Measurements from ENCODE around the gene PGLYRP1.

The PGLYRP1 gene

GRCh38 chr19:46032597-46033025, 9.8 kb upstream of the PGLYRP1 start:
- DNase-seq (ENCODE audit: low read depth) = no peak

- no peak for DNase-seq (ENCODE audit: low read depth)
These were observed 9.1 kb upstream of the PGLYRP1 start for GRCh38 chr19:46031781-46032596.

GRCh38 chr19:46030812-46031550, 8.1 kb upstream of the PGLYRP1 start:
- no peak for DNase-seq (ENCODE audit: low read depth)

GRCh38 chr19:46025835-46026234, 3.0 kb upstream of the PGLYRP1 start:
- DNase-seq (ENCODE audit: low read depth) = no peak

GRCh38 chr19:46023311-46023779, 492 bp upstream of the PGLYRP1 start:
- DNase-seq (ENCODE audit: low read depth) = no peak

GRCh38 chr19:46022061-46022430, 807 bp downstream of the PGLYRP1 start:
- no peak for DNase-seq (ENCODE audit: low read depth)

GRCh38 chr19:46021531-46022041, 1.3 kb downstream of the PGLYRP1 start:
- no peak for DNase-seq (ENCODE audit: low read depth)

GRCh38 chr19:46020819-46021125, 2.1 kb downstream of the PGLYRP1 start:
- DNase-seq (ENCODE audit: low read depth) = no peak

GRCh38 chr19:46019270-46019669, 3.6 kb downstream of the PGLYRP1 start:
- no peak for DNase-seq (ENCODE audit: low read depth)

- DNase-seq (ENCODE audit: low read depth) = no peak
These were observed 4.1 kb downstream of the PGLYRP1 start for GRCh38 chr19:46018729-46019251.

- no peak for DNase-seq (ENCODE audit: low read depth)
These were observed 4.8 kb downstream of the PGLYRP1 start for GRCh38 chr19:46017874-46018675.

- DNase-seq (ENCODE audit: low read depth) = no peak
These were observed 5.8 kb downstream of the PGLYRP1 start for GRCh38 chr19:46017095-46017429.

- DNase-seq (ENCODE audit: low read depth) = peak; percentile 68
These were observed 6.3 kb downstream of the PGLYRP1 start for GRCh38 chr19:46016426-46017094.

- DNase-seq (ENCODE audit: low read depth) = no peak
These were observed 7.0 kb downstream of the PGLYRP1 start for GRCh38 chr19:46015687-46016425.

GRCh38 chr19:46014941-46015686, 7.7 kb downstream of the PGLYRP1 start:
- DNase-seq (ENCODE audit: low read depth) = peak; percentile 32

- no peak for DNase-seq (ENCODE audit: low read depth)
These were observed 8.3 kb downstream of the PGLYRP1 start for GRCh38 chr19:46014534-46014933.

- DNase-seq (ENCODE audit: low read depth) = peak; percentile 57
These were observed 13.0 kb downstream of the PGLYRP1 start for GRCh38 chr19:46009530-46010510.

- DNase-seq (ENCODE audit: low read depth) = no peak
These were observed 16.4 kb downstream of the PGLYRP1 start for GRCh38 chr19:46006411-46006810.

- DNase-seq (ENCODE audit: low read depth) = no peak
These were observed 20.1 kb downstream of the PGLYRP1 start for GRCh38 chr19:46002678-46003275.
